NCI-H82 treated with DMSO at 0.1 percent for 48 hours (cell line): ENCODE results near the gene TBCEL.
"Not testable (repeated sequence)": the region's sequence is repeated elsewhere in the genome, so short reads cannot be mapped to it uniquely, and the experiment has no call there.

Experiments
- DNase-seq: peaks from one replicate; lab custom pipeline; 2025; ENCODE audit not compliant: unreplicated experiment; lab: John Stamatoyannopoulos, UW

Gene TBCEL

GRCh38 chr11:121024989-121025388 lies 1.1 kb downstream of the TBCEL start:
- no peak for DNase-seq

DNA sequence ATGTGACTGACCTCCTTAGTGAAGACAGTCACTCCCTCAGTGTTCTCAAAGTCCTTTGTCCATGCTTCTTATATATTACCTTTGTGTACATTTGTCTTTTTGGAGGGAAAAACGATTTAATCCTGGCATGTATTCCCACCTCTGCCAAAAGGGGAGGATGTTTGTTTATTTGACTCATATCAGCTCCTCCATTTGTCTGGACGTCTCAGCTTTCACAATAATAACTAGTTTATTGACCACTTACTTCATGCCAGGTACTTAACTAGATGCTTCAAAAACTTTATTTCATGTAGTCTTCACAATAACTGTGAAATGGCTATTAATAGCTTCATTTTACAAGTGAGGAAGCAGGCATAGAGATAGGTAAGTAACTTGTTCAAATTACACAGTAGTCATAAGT lies 5.3 kb downstream of the TBCEL start:
- DNase-seq, result no peak

DNA sequence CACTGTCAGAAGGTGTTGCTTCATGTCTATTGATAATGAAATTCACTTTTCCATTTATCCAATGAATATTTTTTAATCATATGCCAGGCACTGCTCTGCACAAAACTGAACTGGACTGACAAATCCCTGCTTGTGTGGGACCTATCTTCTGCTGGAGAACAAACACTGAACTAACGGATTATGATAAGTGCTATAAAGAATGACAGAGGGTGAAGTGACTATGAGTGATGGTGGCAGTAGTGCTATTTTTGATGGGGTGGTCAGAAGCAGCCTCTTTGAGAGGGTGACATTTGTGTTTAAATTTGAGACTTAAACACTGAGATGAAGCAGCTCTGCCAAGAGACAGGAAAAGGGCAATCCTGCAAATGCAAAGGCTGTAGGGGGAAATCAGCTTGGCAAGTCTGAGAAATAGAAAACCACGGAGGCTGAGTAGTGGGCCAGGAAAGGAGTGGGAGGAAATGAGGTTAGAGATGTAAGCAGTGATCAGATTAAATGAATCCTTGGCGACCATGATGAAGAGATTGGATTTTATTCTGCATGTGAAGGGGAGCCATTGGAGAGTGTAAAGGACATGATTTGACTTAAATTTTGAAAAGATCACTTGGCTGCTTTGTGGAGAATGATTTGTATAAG lies 6.0 kb downstream of the TBCEL start:
- DNase-seq, result no peak

DNA sequence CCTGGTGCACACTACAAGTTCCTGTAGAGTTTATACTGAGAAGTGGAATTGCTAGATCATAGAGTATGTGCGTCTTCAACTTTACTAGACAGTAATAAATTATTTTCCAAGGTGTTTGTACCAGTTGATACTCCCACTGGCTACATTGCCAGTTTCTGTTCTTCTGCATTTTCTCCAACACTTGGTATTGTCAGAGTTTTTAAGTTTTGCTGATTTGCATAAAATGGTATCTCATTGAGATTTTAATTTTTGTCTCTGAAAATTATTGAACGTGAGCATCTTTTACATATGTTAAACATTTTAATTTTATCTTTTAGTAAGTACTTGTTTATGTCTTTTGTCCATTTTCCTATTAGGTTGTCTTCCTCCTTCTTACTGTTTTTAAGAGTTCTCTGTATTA lies 7.3 kb downstream of the TBCEL start:
- DNase-seq, result no peak

DNA sequence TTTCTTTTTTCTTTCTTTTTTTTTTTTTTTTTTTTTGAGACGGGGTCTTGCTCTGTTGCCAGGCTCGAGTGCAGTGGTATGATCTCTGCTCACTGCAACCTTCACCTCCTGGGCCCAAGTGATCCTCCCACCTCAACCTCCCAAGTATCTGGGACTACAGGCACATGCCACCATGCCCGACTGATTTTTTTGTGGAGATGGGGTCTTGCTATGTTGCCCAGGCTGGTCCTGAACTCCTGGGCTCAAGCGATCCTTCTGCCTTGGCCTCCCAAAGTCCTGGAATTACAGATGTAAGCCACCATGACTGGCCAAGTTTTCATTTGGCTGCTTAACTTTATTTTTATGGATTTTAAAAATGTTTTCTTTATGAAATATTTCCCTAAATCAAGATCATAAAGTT lies 7.7 kb downstream of the TBCEL start:
- not testable (repeated sequence) for DNase-seq

DNA sequence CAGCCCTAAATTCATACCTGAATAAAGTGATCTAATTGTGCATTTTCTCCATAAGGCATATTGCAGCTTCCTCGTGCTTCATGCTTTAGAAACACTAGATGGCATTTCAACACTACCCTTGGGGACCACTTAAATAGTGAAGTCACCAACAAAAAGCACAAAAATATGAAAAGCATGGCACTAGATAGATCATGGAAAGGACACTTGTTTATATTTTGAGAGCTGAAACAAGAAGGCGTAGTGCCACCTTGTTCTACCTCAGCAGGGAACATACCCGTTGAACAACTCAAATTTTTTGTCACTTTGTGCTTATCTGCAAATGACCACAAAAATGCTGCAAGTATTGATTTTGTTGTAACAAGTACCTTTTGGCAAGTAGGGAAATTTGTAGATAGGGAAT lies 8.6 kb downstream of the TBCEL start:
- no peak for DNase-seq

- no peak for DNase-seq
Measured at GRCh38 chr11:121033635-121034034, 9.7 kb downstream of the TBCEL start.

GRCh38 chr11:121035169-121035755 lies 11.4 kb downstream of the TBCEL start:
- DNase-seq, result no peak

DNA sequence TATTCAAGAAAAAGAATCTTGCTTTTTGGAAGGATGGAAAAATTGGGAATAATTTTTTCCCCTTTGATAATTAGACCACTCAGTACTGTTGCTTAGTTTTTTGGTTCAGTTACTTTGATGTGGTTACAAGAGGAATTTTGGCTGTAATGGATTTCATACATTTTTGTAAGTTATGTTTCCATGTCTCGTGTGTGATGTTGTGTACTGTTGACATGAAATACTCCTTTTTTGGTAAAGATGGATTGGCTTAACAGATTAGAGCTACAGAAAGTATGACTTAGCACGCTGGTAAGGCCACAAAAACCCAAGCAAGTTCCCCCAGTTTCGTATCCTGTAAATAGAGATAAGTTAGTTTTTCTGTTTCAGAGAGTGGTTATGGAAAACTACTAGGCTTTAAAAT lies 11.9 kb downstream of the TBCEL start:
- DNase-seq, result no peak

DNA sequence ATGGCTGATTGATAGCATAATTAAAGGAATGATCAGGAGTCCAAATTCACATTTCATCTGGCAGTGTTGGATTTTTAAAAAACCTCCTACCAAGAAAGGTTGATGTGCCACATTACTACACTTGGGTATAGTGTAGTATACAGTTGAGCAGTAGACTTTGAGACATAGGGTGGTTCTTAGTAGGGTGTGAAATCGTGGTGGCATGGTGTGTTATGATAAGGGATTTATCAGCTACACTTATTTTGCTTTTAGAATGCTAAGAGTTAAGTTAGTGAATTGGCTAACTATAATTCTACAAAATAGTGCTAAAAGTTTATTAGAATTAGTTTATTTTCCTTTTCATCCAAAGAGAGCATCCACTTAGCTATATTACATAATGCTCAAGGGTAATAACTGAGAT lies 13.1 kb downstream of the TBCEL start:
- no peak for DNase-seq

DNA sequence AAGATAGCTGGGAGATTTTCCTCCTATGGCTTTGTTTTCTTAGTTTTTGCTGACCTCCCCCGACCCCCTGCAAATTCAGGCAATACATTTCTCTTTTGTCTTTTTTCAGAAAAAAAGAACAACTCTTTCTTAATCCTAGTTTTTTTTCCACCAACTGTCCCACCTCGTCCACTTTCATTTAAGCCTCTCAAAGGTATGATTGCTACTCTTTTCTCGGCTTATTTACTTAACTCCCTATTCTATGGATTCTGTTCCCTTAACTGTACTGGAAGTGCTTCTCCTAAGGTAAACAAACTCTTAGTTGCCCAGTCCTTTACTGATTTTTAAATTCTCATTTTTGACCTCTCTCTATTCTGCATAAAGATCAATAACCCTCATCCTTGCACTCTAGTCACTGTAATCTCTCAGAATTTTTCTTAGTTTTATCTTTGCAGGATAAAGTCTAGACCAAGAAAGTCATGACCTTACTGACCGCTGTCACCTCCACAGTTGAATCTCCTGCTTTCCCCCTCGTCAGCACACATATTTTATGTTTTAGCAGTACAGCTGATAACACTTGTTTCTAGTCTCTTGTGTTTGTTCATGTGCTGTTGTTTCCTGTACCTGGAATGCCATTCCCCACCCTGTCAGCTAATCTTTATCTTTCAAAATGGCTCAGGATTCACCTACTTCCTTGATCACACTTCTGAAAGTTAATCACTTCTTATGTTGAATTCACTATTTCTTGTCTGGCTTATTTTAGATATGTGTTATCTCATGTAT lies 14.9 kb downstream of the TBCEL start:
- DNase-seq, result no peak

GRCh38 chr11:121039971-121040613 lies 16.2 kb downstream of the TBCEL start:
- DNase-seq, result no peak

- no peak for DNase-seq
Measured at GRCh38 chr11:121040614-121041002, 16.7 kb downstream of the TBCEL start.

DNA sequence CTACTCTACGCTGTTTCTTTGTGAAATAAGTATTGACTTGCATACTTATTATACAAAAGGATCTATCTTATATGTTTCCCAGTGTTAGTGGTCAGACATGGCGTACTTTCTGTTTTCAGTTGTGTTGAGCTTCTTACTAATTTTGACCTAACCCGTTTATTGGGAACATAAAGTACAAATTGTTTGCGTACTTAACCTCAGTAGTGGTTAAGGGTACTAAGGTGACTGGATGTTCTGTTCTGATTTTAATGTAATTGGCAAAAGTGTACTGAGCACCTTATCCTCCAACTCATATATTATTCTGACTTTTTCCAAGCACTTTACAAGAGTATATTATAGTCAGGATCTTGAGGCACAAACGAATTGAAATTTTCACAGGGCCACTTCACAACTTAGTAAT lies 17.2 kb downstream of the TBCEL start:
- DNase-seq, result no peak

DNA sequence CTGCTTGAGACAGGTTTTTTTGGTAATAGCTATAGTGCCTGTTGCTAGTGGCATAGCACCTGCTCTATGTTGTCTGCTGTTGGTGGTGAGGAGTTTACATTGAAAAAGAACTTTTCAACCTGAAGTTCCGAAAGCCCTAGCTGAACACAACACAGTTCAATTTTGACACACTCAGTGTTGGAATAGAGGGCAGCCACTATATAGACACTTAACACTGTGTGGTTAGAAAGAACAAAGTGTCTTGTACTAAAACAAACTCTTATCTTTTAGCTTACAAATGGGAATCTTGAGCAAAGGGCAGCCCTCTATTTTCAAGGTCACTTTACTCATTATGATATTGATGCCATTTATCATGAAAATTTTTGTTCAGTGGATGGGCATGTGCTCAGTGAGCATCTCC lies 18.4 kb downstream of the TBCEL start:
- DNase-seq, result no peak

DNA sequence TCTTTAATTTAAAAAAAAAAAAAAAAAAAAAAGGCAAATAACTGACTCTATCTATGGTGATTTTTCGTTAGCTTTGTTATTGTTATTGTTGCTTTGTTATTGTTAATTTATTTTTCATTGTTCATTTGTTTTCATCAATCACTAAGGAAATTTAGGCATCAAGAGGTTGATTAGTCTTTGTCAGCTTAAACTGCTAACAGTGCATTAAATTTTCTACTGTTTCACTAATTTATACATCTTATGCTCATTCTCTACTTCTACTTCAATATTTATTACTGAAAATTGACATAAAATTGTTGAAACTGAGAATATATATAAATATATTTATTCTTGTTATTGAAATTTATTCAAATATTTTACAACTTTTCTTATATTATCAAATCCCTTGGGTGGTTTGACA lies 24.0 kb downstream of the TBCEL start:
- no peak for DNase-seq

- DNase-seq, result no peak
Measured at GRCh38 chr11:121048464-121049233, 24.7 kb downstream of the TBCEL start.

DNA sequence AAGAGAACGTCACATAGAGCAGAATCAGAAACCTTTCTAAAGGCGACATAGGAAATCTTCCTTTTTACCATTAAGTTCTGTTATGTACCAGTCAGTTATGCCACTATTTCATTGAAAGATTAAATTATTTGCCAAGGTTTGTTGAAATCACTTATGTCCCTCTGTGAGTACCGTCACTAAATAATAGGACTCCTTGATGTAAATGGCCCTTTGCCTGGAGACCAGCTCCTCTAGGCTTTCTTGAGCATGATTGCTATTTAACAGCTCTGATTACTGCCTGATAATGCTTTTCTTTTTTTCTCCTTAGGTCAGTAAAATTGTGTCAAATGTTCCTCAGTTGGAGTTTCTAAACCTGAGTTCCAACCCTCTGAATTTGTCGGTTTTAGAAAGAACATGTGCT lies 29.3 kb downstream of the TBCEL start:
- DNase-seq, result no peak

DNA sequence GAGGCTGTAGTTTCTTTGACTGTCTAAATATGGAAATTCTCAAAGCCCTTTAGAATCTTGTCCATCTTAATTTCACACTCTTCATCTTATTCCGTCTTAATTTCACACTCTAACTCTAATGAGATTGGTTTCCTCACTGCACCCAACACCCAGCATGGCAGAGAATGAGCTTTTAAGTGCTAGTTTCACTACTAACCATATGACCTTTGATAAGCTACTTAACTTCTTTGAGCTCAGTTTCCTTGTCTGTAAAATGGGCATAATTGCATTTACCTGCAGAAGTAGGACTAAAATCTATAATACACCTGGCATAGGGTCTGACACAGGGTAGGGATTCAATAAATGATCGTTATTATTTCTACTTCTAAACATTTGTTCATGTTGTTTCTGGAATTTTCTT lies 30.4 kb downstream of the TBCEL start:
- no peak for DNase-seq

GRCh38 chr11:121055076-121055475 lies 31.2 kb downstream of the TBCEL start:
- DNase-seq, result no peak

DNA sequence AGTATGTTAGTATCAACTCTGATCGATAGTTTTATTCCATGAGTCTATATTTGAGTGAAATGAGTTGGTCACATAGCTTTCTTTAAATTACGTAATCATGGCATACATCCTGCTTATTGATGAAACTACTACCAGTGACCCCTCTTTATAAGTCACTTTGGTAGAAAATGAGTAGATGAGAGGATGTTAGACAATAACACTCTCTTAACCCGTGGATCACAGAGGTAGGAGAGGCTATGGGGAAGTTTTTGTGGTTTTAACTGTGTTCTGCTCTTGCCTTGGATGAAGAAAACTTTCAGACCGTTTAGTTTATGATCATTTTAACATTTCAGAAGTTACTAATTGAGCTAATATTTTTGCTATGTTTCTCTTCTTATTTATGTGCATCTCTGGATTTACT lies 34.0 kb downstream of the TBCEL start:
- no peak for DNase-seq
